Thoracic aorta (tissue), 2 donors: ENCODE results near the gene GREM1. TPM values are rescaled to one million over a fixed set of nuclear protein-coding genes. Genes with fewer than 3 reads are reported as not detected.

ENCODE experiments used
- ATAC-seq: fragments of 150-250 bp; one replicate; pipeline ENCODE4 v1.8.0; 2017; ENCODE audit warnings: low read depth; ENCODE audit not compliant: insufficient number of reproducible peaks, low FRiP score
- DNase-seq: peaks from one replicate; pipeline ENCODE4 v3.0.0-alpha.2; 2020; ENCODE audit warnings: low spot score
- H3K27ac ChIP-seq, 2 donors: fragments of 200-600 bp; sonication (generic); 1 replicate in 1 of 2; 2 replicates in 1 of 2; pipeline ENCODE4 v1.5.1; 2016; ENCODE audit warnings: mild to moderate bottlenecking in 2 of 2, moderate library complexity in 2 of 2
- H3K27me3 ChIP-seq: fragments of 200-600 bp; sonication (generic); replicated peaks from 2 replicates; pipeline ENCODE4 v1.6.0; 2016; ENCODE audit warnings: mild to moderate bottlenecking; ENCODE audit not compliant: insufficient read depth
- H3K36me3 ChIP-seq: fragments of 200-600 bp; sonication (generic); one replicate; pipeline ENCODE4 v1.5.1; 2016
- H3K4me1 ChIP-seq, 2 donors: fragments of 200-600 bp; sonication (generic); 1 replicate in 1 of 2; 2 replicates in 1 of 2; pipeline versions ENCODE4 v1.5.1 to v1.6.0; 2016; ENCODE audit warnings: low read depth in 2 of 2, mild to moderate bottlenecking in 1 of 2; ENCODE audit not compliant: control insufficient read depth in 1 of 2
- H3K4me3 ChIP-seq: fragments of 200-600 bp; sonication (generic); 2 replicates; pipeline ENCODE4 v1.5.1; 2016; ENCODE audit warnings: mild to moderate bottlenecking
- H3K9me3 ChIP-seq: fragments of 200-600 bp; sonication (generic); 2 replicates; pipeline ENCODE4 v1.5.1; 2016
- total RNA-seq, 2 donors: library from RNA; depleted of rRNA; stranded (reverse); fragments of >200 nt; gene quantifications; one replicate each; pipeline versions ENCODE4 v1.1.0 to v1.2.3, GENCODE V29; 2016
- TF ChIP-seq, protein P1 (sequence below): fragments of 200-600 bp; sonication (generic); IDR thresholded peaks from one replicate; pipeline ENCODE4 v1.5.1; 2019; ENCODE audit warnings: antibody characterized with exemption

GREM1 gene
- total RNA-seq, 2 donors from 2014 or later, result 0.42 to 0.95 TPM

DNA sequence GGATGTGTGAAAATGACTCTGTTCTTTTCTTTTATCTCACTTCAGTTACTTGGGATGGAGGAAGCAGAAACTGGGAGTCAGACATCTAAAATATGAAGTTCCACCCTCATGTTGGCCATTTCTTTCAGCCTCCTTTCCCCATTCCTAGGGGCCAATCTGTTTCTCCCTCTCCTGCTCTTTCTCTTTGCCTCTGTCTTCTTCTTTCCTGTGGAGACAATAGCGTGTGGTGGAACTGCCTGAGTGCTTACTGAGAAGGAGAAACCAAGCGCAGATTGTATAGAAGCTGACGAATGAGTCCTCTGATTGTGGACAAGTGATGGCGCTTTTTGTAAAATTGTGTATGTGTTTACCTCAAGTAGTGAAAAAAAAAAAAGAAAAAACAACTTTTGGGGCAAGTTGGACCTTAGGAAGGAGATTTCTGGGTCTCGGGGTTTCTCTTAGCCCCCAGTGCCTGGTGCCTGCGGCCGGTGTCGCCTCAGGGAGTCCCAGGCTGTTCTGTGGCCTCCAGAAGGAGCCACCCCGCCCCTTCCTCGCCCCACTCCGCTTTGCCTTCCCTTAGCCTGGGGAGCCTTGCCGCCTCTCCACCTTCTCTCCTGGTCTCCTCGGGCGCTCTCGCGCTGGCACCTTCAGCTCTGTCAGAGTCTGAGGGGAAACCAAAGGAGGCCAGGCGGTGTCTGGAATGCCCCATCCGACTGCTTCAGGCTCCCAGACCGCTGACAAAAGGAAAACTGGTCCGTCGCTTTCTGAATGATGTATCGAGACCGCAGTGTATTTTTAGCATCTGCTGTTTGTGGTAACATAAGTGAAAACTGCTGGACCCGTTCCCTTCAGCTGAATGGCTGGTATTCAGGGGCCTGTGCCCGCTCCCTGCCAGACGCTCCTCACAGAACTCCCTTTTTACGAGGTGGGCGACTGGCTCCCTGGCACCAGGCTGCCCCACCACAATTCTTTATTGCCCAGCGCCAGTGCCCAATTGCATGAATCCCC lies 46.2 kb upstream of the GREM1 start:
- no peaks in the 10 kb centered on the region for H3K27me3 ChIP-seq
- H3K27ac ChIP-seq, result no peak overlapping the region
- H3K4me1 ChIP-seq, result no peaks in the 10 kb centered on the region
- no peaks in the 10 kb centered on the region for H3K36me3 ChIP-seq
- TF ChIP-seq, protein P1, sequence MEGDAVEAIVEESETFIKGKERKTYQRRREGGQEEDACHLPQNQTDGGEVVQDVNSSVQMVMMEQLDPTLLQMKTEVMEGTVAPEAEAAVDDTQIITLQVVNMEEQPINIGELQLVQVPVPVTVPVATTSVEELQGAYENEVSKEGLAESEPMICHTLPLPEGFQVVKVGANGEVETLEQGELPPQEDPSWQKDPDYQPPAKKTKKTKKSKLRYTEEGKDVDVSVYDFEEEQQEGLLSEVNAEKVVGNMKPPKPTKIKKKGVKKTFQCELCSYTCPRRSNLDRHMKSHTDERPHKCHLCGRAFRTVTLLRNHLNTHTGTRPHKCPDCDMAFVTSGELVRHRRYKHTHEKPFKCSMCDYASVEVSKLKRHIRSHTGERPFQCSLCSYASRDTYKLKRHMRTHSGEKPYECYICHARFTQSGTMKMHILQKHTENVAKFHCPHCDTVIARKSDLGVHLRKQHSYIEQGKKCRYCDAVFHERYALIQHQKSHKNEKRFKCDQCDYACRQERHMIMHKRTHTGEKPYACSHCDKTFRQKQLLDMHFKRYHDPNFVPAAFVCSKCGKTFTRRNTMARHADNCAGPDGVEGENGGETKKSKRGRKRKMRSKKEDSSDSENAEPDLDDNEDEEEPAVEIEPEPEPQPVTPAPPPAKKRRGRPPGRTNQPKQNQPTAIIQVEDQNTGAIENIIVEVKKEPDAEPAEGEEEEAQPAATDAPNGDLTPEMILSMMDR, result no peak
- H3K4me3 ChIP-seq, result no peak overlapping the region
- no peak for DNase-seq
- H3K9me3 ChIP-seq, result no peaks in the 10 kb centered on the region
- ATAC-seq, result no peak

DNA sequence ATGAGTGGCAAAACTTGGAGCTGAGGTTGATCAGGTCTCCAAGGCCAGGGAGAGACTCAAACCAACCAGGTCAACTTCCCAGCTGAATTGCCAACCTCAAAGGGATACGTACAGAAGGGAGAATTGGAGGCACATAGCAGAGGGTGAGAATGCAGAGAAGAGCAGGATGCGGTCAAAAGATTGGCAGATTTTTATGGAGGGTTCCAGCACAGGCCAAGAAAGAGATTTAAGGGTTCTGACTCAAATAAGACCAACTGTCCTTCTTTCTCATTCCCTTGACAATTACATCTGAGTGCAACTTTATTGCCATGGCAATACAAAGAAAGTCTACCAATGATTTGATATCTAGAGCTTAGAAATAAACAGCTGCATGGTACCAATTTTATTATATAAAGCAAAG lies 43.1 kb upstream of the GREM1 start:
- H3K27me3 ChIP-seq, result no peaks in the 10 kb centered on the region
- TF ChIP-seq, protein P1, result no peak
- no peak overlapping the region for H3K4me3 ChIP-seq
- no peak overlapping the region for H3K27ac ChIP-seq
- DNase-seq, result no peak
- H3K9me3 ChIP-seq, result no peaks in the 10 kb centered on the region
- no peaks in the 10 kb centered on the region for H3K4me1 ChIP-seq
- H3K36me3 ChIP-seq, result no peaks in the 10 kb centered on the region
- ATAC-seq, result no peak

DNA sequence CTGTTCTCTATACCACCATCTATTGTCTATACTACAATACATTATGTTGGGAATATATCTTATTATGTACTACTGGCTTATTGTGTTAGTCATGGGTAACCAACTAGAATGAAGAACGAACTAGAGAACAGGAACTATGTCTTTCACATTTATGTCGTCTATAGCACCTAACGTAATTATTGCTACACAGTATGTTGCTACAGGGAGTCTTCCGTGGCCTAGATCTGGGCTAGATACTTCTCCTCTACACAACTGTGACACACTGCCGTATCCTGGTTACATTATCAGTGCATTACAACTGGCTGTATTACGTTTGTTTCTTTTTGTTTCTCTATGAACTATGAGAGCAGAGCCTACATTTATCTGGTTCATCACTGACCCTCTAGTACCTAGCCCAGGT lies 42.3 kb upstream of the GREM1 start:
- Histone ChIP-seq H3K27me3 (no peaks in the 10 kb centered on the region), H3K27ac (no peak overlapping the region), H3K4me1 (no peaks in the 10 kb centered on the region), H3K9me3 (no peaks in the 10 kb centered on the region), H3K36me3 (no peaks in the 10 kb centered on the region), H3K4me3 (no peak overlapping the region)
- DNase-seq, result no peak
- no peak for ATAC-seq
- TF ChIP-seq, protein P1, result no peak

DNA sequence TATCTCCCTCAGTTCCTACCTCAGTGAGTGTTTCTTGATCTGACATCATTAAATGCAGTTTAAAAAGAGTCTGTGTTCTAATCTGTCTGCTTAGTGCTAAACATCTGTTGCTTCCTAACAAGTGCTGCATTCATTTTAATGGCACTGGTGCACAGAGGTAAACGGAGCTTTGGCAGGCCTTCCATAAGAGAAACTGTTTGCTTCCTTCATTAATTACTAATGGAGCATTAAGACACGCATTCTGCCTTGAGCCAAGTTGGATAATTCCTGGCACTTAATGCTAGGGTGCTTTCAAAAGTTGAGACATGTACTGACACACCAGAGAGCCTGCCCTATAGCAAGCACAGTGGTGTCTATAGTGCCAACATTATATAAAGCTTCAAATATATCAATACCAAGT lies 41.6 kb upstream of the GREM1 start:
- no peak for ATAC-seq
- TF ChIP-seq, protein P1, result no peak
- no peak for DNase-seq
- Histone ChIP-seq H3K9me3 (no peaks in the 10 kb centered on the region), H3K36me3 (no peaks in the 10 kb centered on the region), H3K4me1 (no peaks in the 10 kb centered on the region), H3K27me3 (no peaks in the 10 kb centered on the region), H3K4me3 (no peak overlapping the region), H3K27ac (no peak overlapping the region)

DNA sequence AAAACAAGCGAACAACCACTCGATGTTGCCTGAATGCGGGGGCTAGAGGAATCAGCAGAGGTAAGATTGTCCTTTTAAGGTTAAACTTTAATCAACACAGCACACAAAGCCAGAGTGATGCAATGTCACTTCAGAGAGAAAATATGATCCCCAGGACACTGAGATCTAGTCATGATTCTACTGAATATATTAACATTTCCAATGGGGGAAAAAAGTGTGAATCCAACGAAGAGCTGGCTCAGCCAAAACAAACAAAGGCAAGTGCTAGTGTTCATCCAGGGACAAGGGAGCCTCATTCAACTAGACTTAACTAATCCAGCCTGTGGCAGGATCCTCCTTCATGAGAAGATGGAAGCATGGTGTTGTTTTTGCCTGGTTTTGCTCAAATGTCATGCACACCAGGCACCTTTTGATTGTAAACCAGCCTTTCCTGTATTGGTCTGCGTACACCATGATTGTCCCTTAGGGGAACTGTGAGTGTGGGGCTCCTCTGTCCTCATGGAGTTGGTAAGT lies 40.5 kb upstream of the GREM1 start:
- TF ChIP-seq, protein P1, result no peak
- H3K27me3 ChIP-seq, result no peaks in the 10 kb centered on the region
- H3K27ac ChIP-seq, result no peak overlapping the region
- H3K4me1 ChIP-seq, result peaks cover 0 to 4% of the 10 kb centered on the region in 2 donors
- H3K9me3 ChIP-seq, result no peaks in the 10 kb centered on the region
- ATAC-seq, result no peak
- no peaks in the 10 kb centered on the region for H3K36me3 ChIP-seq
- no peak for DNase-seq
- no peak overlapping the region for H3K4me3 ChIP-seq
